Ectodermal cell (in vitro differentiated cells): ENCODE results near the gene NDUFC2.

Experiments used
- H3K27ac ChIP-seq: 2 replicates; pipeline ENCODE4 v1.7.0; 2013; ENCODE audit warnings: mild to moderate bottlenecking, low read depth, low read length; ENCODE audit not compliant: insufficient read depth, poor library complexity, severe bottlenecking
- H3K27me3 ChIP-seq: 2 replicates; pipeline ENCODE4 v1.7.0; 2013; ENCODE audit warnings: mild to moderate bottlenecking, low read length; ENCODE audit not compliant: insufficient read depth, control insufficient read depth, poor library complexity, severe bottlenecking
- H3K36me3 ChIP-seq: one replicate; pipeline ENCODE4 v1.7.0; 2013; ENCODE audit warnings: low read length; ENCODE audit not compliant: control insufficient read depth, insufficient read depth
- H3K4me1 ChIP-seq: one replicate; pipeline ENCODE4 v1.7.0; 2013; ENCODE audit warnings: low read length; ENCODE audit not compliant: control insufficient read depth, insufficient read depth
- H3K4me3 ChIP-seq: 2 replicates; pipeline ENCODE4 v1.7.0; 2013; ENCODE audit warnings: low read depth, low read length, control low read depth; ENCODE audit not compliant: insufficient read depth
- H3K9me3 ChIP-seq: 2 replicates; pipeline ENCODE4 v1.7.0; 2013; ENCODE audit warnings: mild to moderate bottlenecking, low read length, moderate library complexity; ENCODE audit not compliant: control insufficient read depth
- WGBS, 2 experiments: methylation state at CpG; one replicate each; pipeline ENCODE4 v1.1.7; 2013; ENCODE audit warnings: missing lambda C conversion rate in 2 of 2; 5-methylcytosine and 5-hydroxymethylcytosine counted together

NDUFC2 gene

DNA sequence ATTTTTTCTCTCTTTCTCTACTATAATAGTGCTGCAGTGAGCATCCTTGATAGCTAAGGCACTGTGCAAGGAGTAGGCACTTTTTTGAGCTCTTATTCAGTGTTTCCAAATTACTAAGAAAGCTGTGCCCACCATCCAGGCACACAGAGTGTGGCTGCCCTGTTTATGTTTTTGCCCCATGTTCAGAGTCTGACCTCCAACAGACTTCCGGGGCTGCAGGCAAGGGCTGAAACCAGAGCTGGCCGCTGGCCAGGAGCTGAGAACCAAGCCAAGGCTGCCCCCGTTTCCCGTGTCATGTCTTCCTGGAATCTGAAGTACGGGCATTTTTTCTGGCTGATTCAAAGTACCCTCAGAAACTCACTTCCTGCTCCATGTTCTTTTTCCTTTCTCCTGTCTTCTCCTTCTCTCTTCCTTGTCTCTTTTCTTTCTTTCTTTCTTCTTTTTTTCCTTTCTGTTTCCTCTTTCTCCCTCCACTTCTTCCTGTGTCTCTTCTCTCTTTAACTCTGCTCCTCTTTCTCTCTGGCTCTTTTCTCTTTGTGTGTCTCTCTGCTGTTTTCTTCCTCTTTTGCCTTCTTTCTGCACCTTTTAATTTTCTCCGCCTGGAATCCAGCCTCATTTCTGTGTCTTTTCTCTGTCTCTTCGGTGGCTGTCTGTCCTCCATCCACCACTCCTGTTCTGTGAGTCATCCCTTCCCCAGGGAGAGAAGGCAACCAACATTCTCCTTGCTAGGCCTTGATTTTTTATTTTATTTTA, 39.6 kb downstream of the NDUFC2 start:
- H3K27me3 ChIP-seq: no peaks in the 10 kb centered on the region
- no peak overlapping the region for H3K4me3 ChIP-seq
- H3K4me1 ChIP-seq: no peaks in the 10 kb centered on the region
- WGBS, 2 experiments: 79 to 81% methylated on average over 7 of the region's 7 CpGs
- no peaks in the 10 kb centered on the region for H3K36me3 ChIP-seq
- H3K9me3 ChIP-seq: no peaks in the 10 kb centered on the region
- no peak overlapping the region for H3K27ac ChIP-seq

DNA sequence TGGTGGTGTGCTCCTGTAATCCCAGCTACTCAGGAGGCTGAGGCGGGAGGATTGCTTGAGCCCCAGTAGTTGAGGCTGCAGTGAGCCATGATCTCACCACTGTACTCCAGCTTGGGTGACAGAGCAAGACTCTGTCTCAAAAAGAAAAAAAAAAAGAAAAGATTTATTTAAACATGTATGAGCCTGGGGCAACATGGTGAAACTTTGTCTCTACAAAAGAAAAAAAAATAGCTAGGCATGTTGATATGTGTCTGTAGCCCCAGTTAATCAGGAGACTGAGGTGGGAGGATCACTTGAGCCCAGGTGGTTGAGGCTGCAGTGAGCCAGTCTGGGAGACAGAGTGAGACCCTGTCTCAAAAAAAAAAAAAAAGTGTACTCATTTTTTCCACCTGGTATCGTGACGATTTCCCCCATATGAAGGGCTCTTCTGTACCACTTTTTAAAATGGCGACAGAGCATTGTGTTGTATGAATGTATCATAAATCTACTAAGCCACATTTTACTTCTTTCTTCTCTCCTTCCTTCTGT, 40.2 kb downstream of the NDUFC2 start:
- 98% methylated on average over 2 of the region's 4 CpGs for WGBS, 2 experiments
- H3K27ac ChIP-seq: no peak overlapping the region

DNA sequence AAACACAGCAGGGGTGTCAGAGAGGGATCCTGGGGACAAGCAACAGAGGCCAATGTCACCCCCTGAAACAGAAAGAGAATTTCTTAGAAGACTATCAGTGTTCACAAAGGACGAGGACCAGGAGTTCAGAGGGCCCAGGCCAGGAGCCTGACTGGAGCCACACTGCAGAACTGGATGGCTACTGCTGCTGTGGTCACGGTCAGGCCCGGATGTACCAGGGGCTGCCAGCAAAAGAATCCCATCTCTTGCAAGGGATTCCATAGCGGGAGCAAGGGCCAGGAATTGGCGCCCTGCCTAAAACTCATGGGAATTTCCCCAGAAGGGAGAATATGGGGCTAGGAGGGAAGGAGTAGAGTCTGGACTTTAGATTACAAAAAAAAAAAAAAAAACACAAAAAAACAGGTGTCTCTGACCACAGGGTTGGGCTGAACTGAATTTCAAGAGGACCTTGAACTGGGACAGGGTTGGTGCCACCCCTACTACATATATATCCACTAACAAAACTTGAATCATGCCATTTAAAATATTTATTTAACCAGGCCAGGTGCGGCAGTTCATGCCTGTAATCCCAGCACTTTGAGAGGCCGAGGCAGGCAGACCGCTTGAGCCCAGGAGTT, 40.9 kb downstream of the NDUFC2 start:
- Histone ChIP-seq H3K4me1 (no peaks in the 10 kb centered on the region), H3K27ac (no peak overlapping the region), H3K27me3 (no peaks in the 10 kb centered on the region), H3K4me3 (no peak overlapping the region), H3K9me3 (no peaks in the 10 kb centered on the region), H3K36me3 (no peaks in the 10 kb centered on the region)
- WGBS, 2 experiments: 95 to 97% methylated on average over 8 of the region's 8 CpGs

More for the DNA sequence above, 40.2 kb downstream of the NDUFC2 start:
- Histone ChIP-seq H3K27me3 (no peaks in the 10 kb centered on the region), H3K36me3 (no peaks in the 10 kb centered on the region), H3K9me3 (no peaks in the 10 kb centered on the region), H3K4me3 (no peak overlapping the region), H3K4me1 (no peaks in the 10 kb centered on the region)

DNA sequence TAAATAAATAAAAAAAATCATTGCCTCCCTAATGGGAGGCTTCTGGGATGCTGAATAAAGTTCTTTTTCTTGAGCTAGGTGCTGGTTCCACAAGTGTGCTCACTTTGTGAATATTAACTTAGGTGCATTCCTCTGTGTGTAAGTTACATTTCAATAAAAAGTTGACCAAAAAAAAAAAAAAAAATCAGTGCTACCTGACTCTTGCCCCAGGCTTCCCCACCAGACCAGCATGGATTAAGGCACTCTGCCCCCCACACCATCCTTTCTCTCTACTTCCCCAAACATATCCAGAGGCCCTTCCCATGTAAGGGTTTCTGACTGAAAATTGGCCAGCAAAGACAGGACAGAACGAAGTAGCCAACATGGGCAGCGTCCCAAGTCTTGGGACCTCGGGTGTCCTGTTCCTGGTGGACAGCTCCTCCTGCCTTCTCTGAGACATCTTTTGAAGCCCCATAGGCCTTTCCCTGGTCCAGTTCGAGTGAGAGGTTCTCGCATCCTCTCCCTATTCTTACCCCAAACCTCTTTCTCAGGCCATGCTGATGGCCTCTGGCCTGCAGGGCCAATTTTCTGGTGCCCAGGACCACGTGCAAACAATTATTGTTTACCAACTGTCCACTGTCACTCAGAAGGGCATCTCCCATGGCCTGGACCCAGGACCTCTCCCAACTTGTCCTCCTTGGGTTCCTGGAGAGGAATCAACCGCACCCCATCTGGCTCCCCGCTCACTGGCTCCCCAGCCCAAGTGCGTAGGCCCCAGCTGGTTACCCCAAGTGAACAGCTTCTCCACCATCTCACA, 41.6 kb downstream of the NDUFC2 start:
- WGBS, 2 experiments: 87 to 92% methylated on average over 9 of the region's 9 CpGs
- Histone ChIP-seq H3K4me1 (no peaks in the 10 kb centered on the region), H3K36me3 (no peaks in the 10 kb centered on the region), H3K9me3 (no peaks in the 10 kb centered on the region), H3K27ac (no peak overlapping the region), H3K27me3 (no peaks in the 10 kb centered on the region), H3K4me3 (no peak overlapping the region)

DNA sequence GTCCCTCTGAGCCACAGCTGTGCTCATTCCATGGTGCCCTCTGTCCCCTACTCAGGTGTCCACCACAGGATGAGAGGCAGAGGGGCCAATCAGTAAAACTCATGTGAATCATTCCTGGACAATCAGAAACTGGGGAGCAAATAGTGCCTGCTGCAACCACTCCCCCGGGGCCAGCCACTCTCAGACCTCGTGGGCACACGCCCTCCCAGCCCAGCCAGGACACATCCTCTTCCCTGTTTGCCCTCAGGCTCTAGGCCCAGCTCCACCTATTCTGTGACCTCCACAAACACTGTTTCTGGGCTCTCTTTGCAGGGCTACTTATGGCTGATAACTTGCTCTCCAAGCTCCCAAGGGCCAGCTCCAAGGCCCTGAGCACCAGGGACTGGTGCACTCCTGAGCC, 42.6 kb downstream of the NDUFC2 start:
- no peak overlapping the region for H3K4me3 ChIP-seq
- H3K27me3 ChIP-seq: no peaks in the 10 kb centered on the region
- H3K4me1 ChIP-seq: no peaks in the 10 kb centered on the region
- 91 to 93% methylated on average over 3 of the region's 3 CpGs for whole genome bisulfite sequencing, 2 experiments
- H3K36me3 ChIP-seq: no peaks in the 10 kb centered on the region
- no peaks in the 10 kb centered on the region for H3K9me3 ChIP-seq
- H3K27ac ChIP-seq: no peak overlapping the region

DNA sequence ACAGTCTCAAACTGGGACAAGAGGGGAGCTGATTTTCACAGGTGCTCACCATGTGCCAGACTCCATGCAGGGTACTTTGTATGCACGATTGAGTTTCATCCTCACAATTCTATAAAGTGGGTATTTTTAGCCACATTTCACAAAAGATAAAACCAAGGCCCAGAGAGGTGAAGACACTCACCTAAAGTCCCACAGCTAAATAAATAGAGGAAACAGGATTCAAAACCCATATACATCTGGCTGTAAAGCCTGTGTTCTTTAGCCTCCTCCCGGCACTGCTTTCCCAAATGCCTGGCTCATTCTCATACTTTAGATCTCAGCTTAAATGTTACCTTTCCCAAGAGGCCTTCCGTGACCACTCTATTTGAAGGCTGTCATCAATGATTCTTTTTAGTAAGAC, 43.3 kb downstream of the NDUFC2 start:
- no peaks in the 10 kb centered on the region for H3K9me3 ChIP-seq
- H3K36me3 ChIP-seq: no peaks in the 10 kb centered on the region
- no peak overlapping the region for H3K4me3 ChIP-seq
- no peaks in the 10 kb centered on the region for H3K27me3 ChIP-seq
- H3K27ac ChIP-seq: no peak overlapping the region
- 90 to 92% methylated on average over 3 of the region's 3 CpGs for WGBS, 2 experiments
- no peaks in the 10 kb centered on the region for H3K4me1 ChIP-seq

DNA sequence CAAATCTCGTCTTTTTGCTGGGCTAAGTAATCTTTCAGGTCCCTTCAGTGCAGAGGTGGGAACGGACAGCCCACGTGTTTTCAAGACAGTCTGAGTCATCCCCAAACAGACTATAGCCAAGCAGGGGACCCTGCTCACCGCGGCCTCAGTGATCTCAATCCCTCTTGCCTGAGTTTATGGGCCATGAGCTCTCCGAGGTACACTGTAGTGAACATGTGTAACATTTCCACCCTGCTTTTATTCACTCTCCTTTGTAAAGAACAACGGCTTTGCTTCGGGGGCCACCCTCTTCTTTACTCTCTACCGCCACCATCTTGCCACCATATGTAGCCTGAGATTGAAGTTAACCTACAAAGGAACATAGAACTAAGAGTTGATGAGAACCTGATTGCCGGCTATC, 45.0 kb downstream of the NDUFC2 start:
- Histone ChIP-seq H3K9me3 (no peaks in the 10 kb centered on the region), H3K27me3 (no peaks in the 10 kb centered on the region), H3K36me3 (no peaks in the 10 kb centered on the region), H3K4me3 (no peak overlapping the region), H3K27ac (no peak overlapping the region), H3K4me1 (peaks cover 6% of the 10 kb centered on the region)
- 75 to 78% methylated on average over 10 of the region's 10 CpGs for WGBS, 2 experiments

DNA sequence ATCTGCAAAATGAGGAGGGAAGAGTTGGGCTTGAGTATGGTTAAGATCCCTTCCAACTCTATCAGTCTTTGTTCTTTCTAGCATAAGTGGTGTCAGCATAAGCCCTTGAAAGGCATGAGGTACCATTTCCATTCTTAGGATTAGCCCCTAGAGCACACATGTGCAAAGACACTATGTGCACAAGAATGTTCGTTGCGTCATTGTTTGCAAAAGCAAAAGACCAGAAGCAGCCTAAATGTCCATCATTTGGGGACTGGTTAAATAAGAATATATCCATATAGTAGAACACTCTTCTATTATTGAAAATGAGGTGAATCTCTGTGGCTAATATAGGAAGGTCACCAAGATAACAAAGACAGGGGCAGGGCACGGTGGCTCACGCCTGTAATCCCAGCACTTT, 46.6 kb downstream of the NDUFC2 start:
- peaks cover 6% of the 10 kb centered on the region for H3K4me1 ChIP-seq
- H3K4me3 ChIP-seq: no peak overlapping the region
- no peaks in the 10 kb centered on the region for H3K36me3 ChIP-seq
- no peaks in the 10 kb centered on the region for H3K9me3 ChIP-seq
- no peaks in the 10 kb centered on the region for H3K27me3 ChIP-seq
- WGBS, 2 experiments: 60 to 67% methylated on average over 4 of the region's 4 CpGs
- H3K27ac ChIP-seq: no peak overlapping the region

DNA sequence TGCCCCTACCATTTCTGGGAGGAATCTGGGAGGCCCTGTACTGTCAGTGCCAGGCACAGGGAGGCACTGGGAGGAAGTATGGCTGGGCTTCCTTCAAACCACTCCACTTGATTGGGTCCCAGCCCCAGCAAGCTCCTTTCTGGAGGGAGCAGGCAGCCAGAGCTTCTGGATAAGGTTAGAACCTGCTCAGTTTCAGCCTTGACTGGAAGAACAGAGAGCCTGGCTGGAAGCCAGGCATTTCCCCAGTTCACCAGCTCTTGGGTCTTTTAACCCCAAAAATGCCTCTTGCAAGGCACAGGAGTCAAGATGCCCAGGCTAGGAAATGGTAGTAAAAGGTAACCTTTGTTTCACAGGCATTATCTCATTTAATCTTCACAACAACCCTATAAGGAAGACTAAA, 47.6 kb downstream of the NDUFC2 start:
- no peaks in the 10 kb centered on the region for H3K27me3 ChIP-seq
- H3K36me3 ChIP-seq: no peaks in the 10 kb centered on the region
- H3K9me3 ChIP-seq: no peaks in the 10 kb centered on the region
- H3K4me3 ChIP-seq: no peak overlapping the region
- peaks cover 6% of the 10 kb centered on the region for H3K4me1 ChIP-seq
- H3K27ac ChIP-seq: no peak overlapping the region

DNA sequence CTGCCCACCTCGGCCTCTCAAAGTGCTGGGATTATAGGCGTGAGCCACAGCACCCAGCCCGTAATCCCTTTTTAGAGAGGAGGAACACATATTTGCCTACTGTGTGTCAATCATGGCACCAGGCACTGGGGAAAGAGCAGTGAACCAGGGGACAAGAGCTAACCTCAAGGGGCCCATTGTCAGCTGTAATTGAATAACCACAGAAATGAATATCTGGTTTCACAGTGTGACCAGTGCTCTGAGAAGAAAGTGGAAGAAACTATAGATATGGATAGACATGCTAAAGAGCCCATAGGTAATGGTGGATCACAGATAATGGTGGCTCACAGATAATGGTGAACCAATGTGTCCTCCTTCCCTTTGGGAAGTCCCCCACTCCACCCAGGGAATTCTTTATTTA, 48.0 kb downstream of the NDUFC2 start:
- H3K4me3 ChIP-seq: no peak overlapping the region
- no peaks in the 10 kb centered on the region for H3K9me3 ChIP-seq
- H3K27ac ChIP-seq: no peak overlapping the region
- H3K4me1 ChIP-seq: peaks cover 6% of the 10 kb centered on the region
- WGBS, 2 experiments: 82 to 83% methylated on average over 3 of the region's 3 CpGs
- H3K27me3 ChIP-seq: no peaks in the 10 kb centered on the region
- no peaks in the 10 kb centered on the region for H3K36me3 ChIP-seq
